BJ (cell line): ENCODE measurements around the gene PRKAR1B. TPM values are rescaled to one million over a fixed set of nuclear protein-coding genes. Genes with fewer than 3 reads are reported as not detected.

Source experiments
- CTCF ChIA-PET: fragments of 350-600 bp; formaldehyde crosslinking; extraction: SDS; loops from one replicate; lab custom pipeline; 2021; ENCODE audit warnings: antibody characterized with exemption, inconsistent platforms; lab: Yijun Ruan, JAX
- POLR2A ChIA-PET: fragments of 300-600 bp; sonication (Branson Sonifier 250); formaldehyde crosslinking; extraction: SDS; loops from one replicate; lab custom pipeline; 2021; ENCODE audit warnings: antibody characterized with exemption; lab: Charles Lee
- DNase-seq: peaks from one replicate; pipeline ENCODE4 v3.0.0-alpha.2; 2011; ENCODE audit warnings: low read depth
- H3K27me3 ChIP-seq: 2 replicates; pipeline ENCODE4 v1.6.0; 2011; ENCODE audit warnings: low read length; ENCODE audit not compliant: control insufficient read depth, insufficient read depth
- H3K36me3 ChIP-seq: 2 replicates; pipeline ENCODE4 v1.5.1; 2011; ENCODE audit warnings: low read length; ENCODE audit not compliant: control insufficient read depth, insufficient read depth
- H3K4me3 ChIP-seq: 2 replicates; pipeline ENCODE4 v1.5.1; 2011; ENCODE audit warnings: low read depth, mild to moderate bottlenecking, control low read depth, low read length
- polyA plus RNA-seq: library from polyadenylated mRNA; depleted of rRNA; stranded (reverse); fragments of >200 nt; gene quantifications from 2 replicates; pipeline ENCODE4 v1.2.3, GENCODE V29; 2011
- TF ChIP-seq, protein P1 (sequence below): IDR thresholded peaks from 2 replicates; pipeline ENCODE4 v1.5.1; 2011; ENCODE audit warnings: low read depth, mild to moderate bottlenecking, control low read depth, inconsistent platforms, low read length, moderate library complexity; ENCODE audit not compliant: insufficient read depth

Gene PRKAR1B
- polyA plus RNA-seq, 1 experiment = 7.4 TPM

DNA sequence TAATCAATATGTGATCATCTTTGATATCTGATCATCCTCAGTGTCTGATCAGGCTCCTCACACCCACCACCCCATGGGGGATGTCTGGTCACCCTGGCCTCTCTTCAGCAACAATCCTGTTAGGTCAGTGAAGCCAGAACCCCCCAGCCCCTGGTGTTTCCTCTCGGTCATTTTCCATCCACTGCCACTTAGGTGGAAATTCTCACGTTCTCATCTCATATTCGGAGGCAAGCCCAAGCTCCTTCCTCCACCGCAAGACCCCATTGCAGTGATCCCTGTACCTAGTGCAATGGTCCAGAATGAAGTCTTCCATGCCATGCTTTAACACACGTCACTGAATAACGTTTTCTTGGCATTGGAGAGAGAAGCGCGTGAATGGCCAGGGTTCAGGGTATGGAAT is 103.6 kb downstream of the PRKAR1B start:
- ChIA-PET CTCF (interaction anchor here (1.1 to 1.2 kb wide), 2 partner anchors 12 kb away, joined by 3 read pairs; no protein-coding TSS in a partner anchor), POLR2A (no interaction called here)
- no peak overlapping the region for H3K4me3 ChIP-seq
- no peak for DNase-seq
- no peaks in the 10 kb centered on the region for H3K27me3 ChIP-seq
- no peaks in the 10 kb centered on the region for H3K36me3 ChIP-seq
- TF ChIP-seq, protein P1, sequence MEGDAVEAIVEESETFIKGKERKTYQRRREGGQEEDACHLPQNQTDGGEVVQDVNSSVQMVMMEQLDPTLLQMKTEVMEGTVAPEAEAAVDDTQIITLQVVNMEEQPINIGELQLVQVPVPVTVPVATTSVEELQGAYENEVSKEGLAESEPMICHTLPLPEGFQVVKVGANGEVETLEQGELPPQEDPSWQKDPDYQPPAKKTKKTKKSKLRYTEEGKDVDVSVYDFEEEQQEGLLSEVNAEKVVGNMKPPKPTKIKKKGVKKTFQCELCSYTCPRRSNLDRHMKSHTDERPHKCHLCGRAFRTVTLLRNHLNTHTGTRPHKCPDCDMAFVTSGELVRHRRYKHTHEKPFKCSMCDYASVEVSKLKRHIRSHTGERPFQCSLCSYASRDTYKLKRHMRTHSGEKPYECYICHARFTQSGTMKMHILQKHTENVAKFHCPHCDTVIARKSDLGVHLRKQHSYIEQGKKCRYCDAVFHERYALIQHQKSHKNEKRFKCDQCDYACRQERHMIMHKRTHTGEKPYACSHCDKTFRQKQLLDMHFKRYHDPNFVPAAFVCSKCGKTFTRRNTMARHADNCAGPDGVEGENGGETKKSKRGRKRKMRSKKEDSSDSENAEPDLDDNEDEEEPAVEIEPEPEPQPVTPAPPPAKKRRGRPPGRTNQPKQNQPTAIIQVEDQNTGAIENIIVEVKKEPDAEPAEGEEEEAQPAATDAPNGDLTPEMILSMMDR = no peak

DNA sequence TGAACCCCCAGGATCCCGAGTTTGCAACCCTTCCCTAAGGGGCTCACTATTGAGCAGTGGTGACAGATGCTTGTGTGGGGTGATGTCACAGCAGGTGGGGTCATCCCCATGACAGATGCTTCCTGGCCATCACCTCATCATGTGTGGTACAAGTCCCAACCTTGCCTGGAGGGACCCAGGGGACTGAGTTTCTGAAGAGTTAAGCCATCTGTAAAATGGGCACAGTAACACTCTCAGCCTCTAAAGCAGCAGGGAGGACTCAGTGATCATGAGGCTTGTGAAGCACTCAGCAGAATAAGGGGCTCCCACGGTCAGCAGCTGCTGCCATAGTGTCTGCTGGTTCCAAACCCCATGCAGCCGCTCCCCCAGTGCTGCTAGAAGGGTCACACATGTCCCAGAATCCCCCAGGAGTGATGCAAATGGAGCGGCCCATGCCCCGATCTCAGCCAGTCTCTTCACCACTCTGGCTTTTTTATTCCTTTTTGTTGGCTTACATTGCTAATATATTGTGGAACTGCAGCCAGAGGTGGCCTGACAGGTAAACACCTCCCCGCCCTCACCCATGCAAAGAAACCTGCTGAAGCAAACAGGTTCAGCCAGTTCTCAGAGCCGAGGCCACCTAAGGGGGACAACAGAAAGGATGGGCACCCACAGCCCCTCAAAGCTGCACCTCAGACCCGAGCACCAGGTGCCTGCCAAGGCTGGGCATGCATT is 105.4 kb downstream of the PRKAR1B start:
- H3K36me3 ChIP-seq = no peaks in the 10 kb centered on the region
- no peak overlapping the region for H3K4me3 ChIP-seq
- H3K27me3 ChIP-seq = no peaks in the 10 kb centered on the region
- ChIA-PET CTCF (no interaction called here), POLR2A (no interaction called here)
- DNase-seq = no peak
- TF ChIP-seq, protein P1 = no peak

DNA sequence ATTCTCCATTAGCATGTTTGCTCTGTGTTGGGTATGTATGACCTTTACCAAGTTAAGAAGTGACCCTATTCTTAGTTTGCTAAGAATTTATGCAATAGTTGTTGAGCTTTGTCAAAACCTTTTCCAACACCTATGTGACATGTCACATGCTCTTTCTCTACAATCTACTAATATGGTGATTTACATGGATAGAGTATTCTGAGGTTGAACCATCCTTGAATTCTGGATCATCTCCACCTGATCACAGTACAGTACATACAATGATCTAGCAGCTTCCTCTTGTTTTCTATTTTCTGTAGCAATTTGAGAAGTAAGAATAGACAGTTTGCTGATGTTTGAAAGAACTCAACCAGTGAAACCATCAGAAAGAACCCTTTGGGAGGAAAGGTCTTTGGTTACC is 106.2 kb downstream of the PRKAR1B start:
- no peak overlapping the region for H3K4me3 ChIP-seq
- POLR2A ChIA-PET = no interaction called here
- H3K36me3 ChIP-seq = no peaks in the 10 kb centered on the region
- TF ChIP-seq, protein P1 = no peak
- no peaks in the 10 kb centered on the region for H3K27me3 ChIP-seq
- CTCF ChIA-PET = no interaction called here
- no peak for DNase-seq

DNA sequence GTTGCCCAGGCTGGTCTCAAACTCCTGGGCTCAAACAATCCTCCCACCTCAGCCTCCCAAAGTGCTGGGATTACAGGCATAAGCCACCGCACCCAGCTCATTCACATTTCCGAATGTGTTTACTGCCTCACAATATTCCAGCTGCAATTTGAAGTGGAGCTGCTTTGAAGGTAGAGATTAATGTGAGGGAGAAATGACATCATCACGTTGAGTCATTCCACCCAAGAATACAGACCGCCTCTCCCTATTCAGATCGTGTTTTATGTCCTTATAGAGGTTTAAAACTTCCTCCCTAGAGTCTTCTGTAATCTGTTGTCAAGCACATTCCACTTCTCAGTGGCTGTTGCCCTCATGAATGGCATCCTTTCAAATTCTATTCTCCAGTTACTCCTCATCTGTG is 107.0 kb downstream of the PRKAR1B start:
- ChIA-PET CTCF (no interaction called here), POLR2A (no interaction called here)
- H3K4me3 ChIP-seq = no peak overlapping the region
- TF ChIP-seq, protein P1 = no peak
- DNase-seq = no peak
- no peaks in the 10 kb centered on the region for H3K27me3 ChIP-seq
- no peaks in the 10 kb centered on the region for H3K36me3 ChIP-seq

DNA sequence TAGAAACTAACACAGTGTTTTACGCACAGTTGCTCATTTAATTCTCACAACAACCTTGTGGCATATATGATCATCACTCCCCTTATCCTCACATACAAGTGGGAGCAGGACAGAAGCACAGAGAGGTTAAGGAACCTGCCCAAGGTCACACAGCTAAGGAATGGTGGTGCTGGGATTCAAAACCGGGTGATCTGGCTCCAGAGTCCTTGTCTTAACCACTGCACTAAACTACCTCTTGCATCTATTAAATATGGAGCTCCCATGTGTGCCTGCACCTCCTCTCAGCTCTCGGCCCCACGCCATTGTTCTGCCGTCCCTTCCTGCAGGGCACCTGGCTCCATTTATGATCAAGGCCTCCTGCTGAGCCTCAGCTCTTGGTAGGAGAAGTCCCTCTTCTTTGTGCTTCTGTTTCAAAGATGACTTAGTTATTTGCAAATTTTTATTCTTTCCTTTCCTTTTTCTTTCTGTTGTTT is 107.7 kb downstream of the PRKAR1B start:
- TF ChIP-seq, protein P1 = no peak
- CTCF ChIA-PET = interaction anchor here (0.5 kb wide), 1 partner anchor 67 kb away, joined by 3 read pairs; no protein-coding TSS in a partner anchor
- Histone ChIP-seq H3K4me3 (no peak overlapping the region), H3K36me3 (no peaks in the 10 kb centered on the region), H3K27me3 (no peaks in the 10 kb centered on the region)
- POLR2A ChIA-PET = no interaction called here
- no peak for DNase-seq
